Spleen (tissue), 11 donors: ENCODE results near the gene RPP40. TPM values are rescaled to one million over a fixed set of nuclear protein-coding genes. Genes with fewer than 3 reads are reported as not detected.
A peak's percentile ranks its signal among the peaks of the same experiment; 100 is the strongest.

Source experiments
- DNase-seq: peaks from one replicate; pipeline ENCODE4 v3.0.0-alpha.2; 2020
- H3K27ac ChIP-seq, 8 donors: fragments of 200-600 bp; sonication (generic) in 7 of 8; 1 replicate in 4 of 8; 2 replicates in 4 of 8; pipeline versions ENCODE4 v1.5.0 to v1.8.0; 2016 to 2021; ENCODE audit warnings: inconsistent platforms in 4 of 8, mild to moderate bottlenecking in 4 of 8, moderate library complexity in 1 of 8
- H3K27me3 ChIP-seq, 7 donors: fragments of 200-600 bp; sonication (generic) in 6 of 7; replicated peaks in 1 of 7; 1 replicate in 4 of 7; 2 replicates in 3 of 7; pipeline versions ENCODE4 v1.5.0 to v1.8.0; 2016 to 2021; ENCODE audit warnings: inconsistent platforms in 3 of 7, mild to moderate bottlenecking in 1 of 7
- H3K36me3 ChIP-seq, 6 donors: fragments of 200-600 bp; sonication (generic) in 5 of 6; 1 replicate in 4 of 6; 2 replicates in 2 of 6; pipeline versions ENCODE4 v1.5.0 to v1.8.0; 2016 to 2021; ENCODE audit warnings: inconsistent platforms in 2 of 6
- H3K4me1 ChIP-seq, 6 donors: fragments of 200-600 bp; sonication (generic) in 5 of 6; 1 replicate in 3 of 6; 2 replicates in 3 of 6; pipeline versions ENCODE4 v1.5.0 to v1.8.0; 2016 to 2021; ENCODE audit warnings: inconsistent platforms in 3 of 6
- H3K4me3 ChIP-seq, 8 donors: fragments of 200-600 bp; sonication (generic) in 7 of 8; 1 replicate in 4 of 8; 2 replicates in 4 of 8; pipeline versions ENCODE4 v1.5.0 to v1.8.0; 2016 to 2021; ENCODE audit warnings: inconsistent platforms in 4 of 8, mild to moderate bottlenecking in 4 of 8, moderate library complexity in 2 of 8
- H3K9me3 ChIP-seq, 8 donors: fragments of 200-600 bp; sonication (generic) in 7 of 8; 1 replicate in 4 of 8; 2 replicates in 4 of 8; pipeline versions ENCODE4 v1.5.0 to v1.8.0; 2016 to 2021; ENCODE audit warnings: inconsistent platforms in 4 of 8
- POLR2A ChIP-seq, 3 donors: fragments of 450-650 bp; IDR thresholded peaks; one replicate each; pipeline ENCODE4 v1.5.1; 2017; ENCODE audit warnings: antibody characterized with exemption in 3 of 3, mild to moderate bottlenecking in 1 of 3
- POLR2AphosphoS5 ChIP-seq, 3 donors: sonication (generic); formaldehyde crosslinking; IDR thresholded peaks; one replicate each; pipeline ENCODE4 v1.5.1; 2017; ENCODE audit warnings: antibody characterized with exemption in 3 of 3
- WGBS, 5 donors: extraction: QIAGEN DNeasy Blood & Tissue Kit in 3 of 5; methylation state at CpG; one replicate each; pipeline versions ENCODE4 v1.1.5 to v1.1.7; 2013 to 2018; 5-methylcytosine and 5-hydroxymethylcytosine counted together
- intact Hi-C: fragments of 100-400 bp; cut with DNase I; formaldehyde crosslinking; loops from one replicate; pipeline ENCODE4 v1.15.0; 2023; ENCODE audit warnings: low total_unique reads
- polyA plus RNA-seq, 3 donors: library from polyadenylated mRNA; stranded (reverse); fragments of 200-250 nt; gene quantifications; one replicate each; pipeline ENCODE4 v1.2.1, GENCODE V29; 2013
- total RNA-seq, 7 donors: library from RNA; depleted of rRNA in 3 of 7; stranded (reverse); fragments of >200 nt in 3 of 7; fragmentation: NEBNext Ultra II Directional in 4 of 7; extraction: Animal tissue kit (Norgen Biotek cat#: 25700) in 4 of 7; gene quantifications; one replicate each; pipeline versions ENCODE4 v1.1.0 to v1.2.1, GENCODE V29; 2016 to 2021
- TF ChIP-seq, protein P1 (sequence below), 11 experiments: fragments of 200-600 bp in 7 of 11; fragments of 450-650 bp in 4 of 11; sonication (generic) in 4 of 11; IDR thresholded peaks in 8 of 11; conservative IDR thresholded peaks in 3 of 11; 1 replicate in 7 of 11; 2 replicates in 4 of 11; pipeline versions ENCODE4 v1.4.0 to v1.8.0; 2016 to 2021; ENCODE audit warnings: antibody characterized with exemption in 11 of 11, inconsistent platforms in 4 of 11, mild to moderate bottlenecking in 1 of 11
- donor health status: healthy with polysubstance abuse.
- donor health status: DM: no; HTN: no; CAD: no; lungs with moderate emphysema.
- donor health status: DM: no; HTN: no; CAD: no.
- donor health status: Bipolar disorder and iron deficiency.
- donor health status: healthy.
- donor health status: DM: no; HTN: no; CAD: no.
- donor health status: DM: yes; HTN: yes; CAD: no.

The RPP40 gene
- total and polyA plus RNA-seq, 10 donors = 4.2 to 16.6 (median 8.7) TPM

DNA sequence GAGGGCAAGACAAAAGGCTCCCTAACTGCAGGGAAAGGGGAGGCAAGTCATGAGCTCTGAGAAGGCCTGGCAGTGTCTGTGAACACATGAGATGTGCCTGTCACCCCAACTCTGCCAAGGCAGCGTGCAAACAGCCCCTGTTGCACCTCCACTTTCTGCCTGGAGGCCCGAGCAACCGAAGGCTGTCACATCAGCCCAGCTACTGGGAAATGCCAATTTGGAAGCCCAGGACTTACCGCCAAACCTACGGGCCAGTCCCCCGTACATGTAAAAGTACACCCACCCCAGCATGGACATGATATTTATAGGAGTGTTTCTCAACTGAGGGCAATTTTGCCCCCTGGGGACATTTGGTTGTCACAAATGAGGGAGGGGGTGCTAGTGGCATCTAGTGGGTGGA is 27.3 kb upstream of the RPP40 start:
- intact Hi-C loops = no loop called here
- no peaks in the 10 kb centered on the region for H3K36me3 ChIP-seq
- no peak overlapping the region for H3K27ac ChIP-seq
- 95 to 100% (median 97%) methylated on average over 6 of the region's 6 CpGs for WGBS, 5 donors
- no peaks in the 10 kb centered on the region for H3K27me3 ChIP-seq
- DNase-seq = no peak
- TF ChIP-seq, protein P1, sequence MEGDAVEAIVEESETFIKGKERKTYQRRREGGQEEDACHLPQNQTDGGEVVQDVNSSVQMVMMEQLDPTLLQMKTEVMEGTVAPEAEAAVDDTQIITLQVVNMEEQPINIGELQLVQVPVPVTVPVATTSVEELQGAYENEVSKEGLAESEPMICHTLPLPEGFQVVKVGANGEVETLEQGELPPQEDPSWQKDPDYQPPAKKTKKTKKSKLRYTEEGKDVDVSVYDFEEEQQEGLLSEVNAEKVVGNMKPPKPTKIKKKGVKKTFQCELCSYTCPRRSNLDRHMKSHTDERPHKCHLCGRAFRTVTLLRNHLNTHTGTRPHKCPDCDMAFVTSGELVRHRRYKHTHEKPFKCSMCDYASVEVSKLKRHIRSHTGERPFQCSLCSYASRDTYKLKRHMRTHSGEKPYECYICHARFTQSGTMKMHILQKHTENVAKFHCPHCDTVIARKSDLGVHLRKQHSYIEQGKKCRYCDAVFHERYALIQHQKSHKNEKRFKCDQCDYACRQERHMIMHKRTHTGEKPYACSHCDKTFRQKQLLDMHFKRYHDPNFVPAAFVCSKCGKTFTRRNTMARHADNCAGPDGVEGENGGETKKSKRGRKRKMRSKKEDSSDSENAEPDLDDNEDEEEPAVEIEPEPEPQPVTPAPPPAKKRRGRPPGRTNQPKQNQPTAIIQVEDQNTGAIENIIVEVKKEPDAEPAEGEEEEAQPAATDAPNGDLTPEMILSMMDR (IDR thresholded peaks at IDR 0.05 in 8 of 11, conservative IDR thresholded peaks at IDR 0.05 in 3 of 11) = no peak
- TF ChIP-seq POLR2A (IDR thresholded peaks at IDR 0.05) = no peak
- TF ChIP-seq POLR2AphosphoS5 (IDR thresholded peaks at IDR 0.05) = no peak
- H3K4me1 ChIP-seq = peaks cover 0 to 26% (median 4%) of the 10 kb centered on the region in 6 donors
- H3K4me3 ChIP-seq = no peak overlapping the region
- H3K9me3 ChIP-seq = no peaks in the 10 kb centered on the region

DNA sequence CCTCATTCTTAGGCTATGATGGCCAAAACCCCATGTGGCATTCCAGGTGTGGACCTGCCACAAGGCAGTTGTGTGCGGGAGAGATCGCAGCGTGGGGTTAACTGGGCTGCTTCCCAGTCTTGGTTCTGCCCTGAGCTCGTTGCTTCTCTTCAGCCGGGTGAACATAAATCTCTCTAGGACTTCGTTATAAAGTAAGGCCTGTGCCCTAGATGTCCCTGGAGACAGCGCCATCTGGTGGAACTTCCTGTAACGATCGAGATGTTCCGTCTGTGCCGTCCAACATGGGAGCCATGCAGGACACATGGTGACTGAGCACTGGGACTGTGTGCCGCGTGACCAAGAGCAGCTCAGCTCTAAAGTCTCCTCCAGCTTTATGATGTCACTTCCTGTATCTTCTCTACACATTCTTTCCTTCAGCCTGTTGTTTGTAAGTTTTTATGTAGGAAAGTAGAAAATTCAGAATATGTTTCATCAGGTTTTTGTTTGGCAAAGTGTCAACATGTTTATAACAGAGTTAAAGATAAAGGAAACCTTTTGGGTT is 26.8 kb upstream of the RPP40 start:
- H3K27me3 ChIP-seq = no peaks in the 10 kb centered on the region
- H3K4me3 ChIP-seq = no peak overlapping the region
- TF ChIP-seq POLR2A (IDR thresholded peaks at IDR 0.05) = no peak
- TF ChIP-seq, protein P1 (IDR thresholded peaks at IDR 0.05 in 8 of 11, conservative IDR thresholded peaks at IDR 0.05 in 3 of 11) = peak; percentile 24 to 81 (median 62)
- no peaks in the 10 kb centered on the region for H3K9me3 ChIP-seq
- 19 to 26% (median 23%) methylated on average over 13 of the region's 13 CpGs for WGBS, 5 donors
- no peak overlapping the region for H3K27ac ChIP-seq
- no peaks in the 10 kb centered on the region for H3K36me3 ChIP-seq
- H3K4me1 ChIP-seq = peaks cover 0 to 31% (median 9%) of the 10 kb centered on the region in 6 donors
- intact Hi-C loops = no loop called here
- peak; percentile 88 for DNase-seq

DNA sequence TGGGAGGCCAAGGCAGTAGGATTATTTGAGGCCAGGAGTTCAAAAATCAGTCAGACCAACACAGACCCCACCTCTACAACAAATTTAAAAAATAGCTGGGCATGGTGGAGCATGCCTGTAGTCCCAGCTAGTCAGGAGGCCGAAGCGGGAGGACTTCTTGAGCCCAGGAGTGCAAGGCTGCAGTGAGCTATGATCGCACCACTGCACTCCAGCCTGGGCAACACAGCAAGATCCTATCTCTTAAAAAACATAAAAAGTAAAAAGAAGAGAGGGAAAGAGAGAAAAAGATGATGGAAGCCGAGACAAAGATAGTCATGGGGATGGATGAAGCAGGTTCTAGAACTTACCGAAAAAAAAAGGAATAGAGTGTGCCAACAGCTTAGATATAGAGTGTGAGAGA is 25.8 kb upstream of the RPP40 start:
- TF ChIP-seq POLR2A (IDR thresholded peaks at IDR 0.05) = no peak
- TF ChIP-seq, protein P1 (IDR thresholded peaks at IDR 0.05 in 8 of 11, conservative IDR thresholded peaks at IDR 0.05 in 3 of 11) = no peak
- TF ChIP-seq POLR2AphosphoS5 (IDR thresholded peaks at IDR 0.05) = no peak
- H3K36me3 ChIP-seq = no peaks in the 10 kb centered on the region
- peaks cover 0 to 37% (median 13%) of the 10 kb centered on the region in 6 donors for H3K4me1 ChIP-seq
- no peak overlapping the region for H3K27ac ChIP-seq
- H3K9me3 ChIP-seq = no peaks in the 10 kb centered on the region
- intact Hi-C loops = no loop called here
- no peak overlapping the region for H3K4me3 ChIP-seq
- no peaks in the 10 kb centered on the region for H3K27me3 ChIP-seq
- DNase-seq = no peak
- WGBS, 5 donors = 90 to 100% (median 97%) methylated on average over 5 of the region's 5 CpGs

DNA sequence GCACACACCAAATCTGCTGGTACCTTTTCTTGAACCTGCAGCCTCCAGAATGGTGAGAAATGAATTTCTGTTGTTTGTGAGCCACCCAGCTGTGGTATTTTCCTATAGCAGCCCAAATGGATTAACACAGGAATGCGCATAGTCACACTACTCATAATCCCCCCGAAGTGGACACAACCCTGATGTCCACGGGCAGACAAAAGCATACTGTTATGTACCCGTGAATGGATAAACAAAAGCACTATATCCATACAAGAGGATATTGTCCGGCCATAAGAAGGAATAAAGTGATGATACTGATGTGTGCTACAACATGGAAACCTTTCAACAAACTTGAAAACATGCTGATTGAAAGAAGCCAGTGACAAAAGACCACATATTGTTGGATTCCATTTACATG is 25.1 kb upstream of the RPP40 start:
- H3K36me3 ChIP-seq = no peaks in the 10 kb centered on the region
- DNase-seq = no peak
- WGBS, 5 donors = 90 to 96% (median 94%) methylated on average over 5 of the region's 5 CpGs
- peaks cover 0 to 31% (median 13%) of the 10 kb centered on the region in 6 donors for H3K4me1 ChIP-seq
- no peak overlapping the region for H3K27ac ChIP-seq
- intact Hi-C loops = no loop called here
- no peaks in the 10 kb centered on the region for H3K27me3 ChIP-seq
- no peaks in the 10 kb centered on the region for H3K9me3 ChIP-seq
- TF ChIP-seq POLR2AphosphoS5 (IDR thresholded peaks at IDR 0.05) = no peak
- no peak overlapping the region for H3K4me3 ChIP-seq

DNA sequence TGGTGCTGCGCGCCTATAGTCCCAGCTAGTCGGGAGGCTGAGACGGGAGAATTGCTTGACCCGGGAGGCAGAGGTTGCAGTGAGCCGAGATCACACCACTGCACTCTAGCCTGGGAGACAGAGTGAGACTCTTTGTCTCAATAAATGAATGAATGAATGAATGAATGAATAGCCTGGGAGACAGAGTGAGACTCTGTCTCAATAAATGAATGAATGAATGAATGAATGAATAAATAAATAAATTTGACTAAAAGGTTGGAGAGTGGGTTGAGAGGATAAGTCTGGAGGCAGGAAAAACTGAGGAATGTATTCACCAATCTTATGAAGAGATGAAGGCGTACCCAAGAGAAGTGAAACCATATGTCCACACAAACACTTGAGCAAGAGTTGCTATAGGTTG is 24.5 kb upstream of the RPP40 start:
- no peak overlapping the region for H3K27ac ChIP-seq
- H3K36me3 ChIP-seq = no peaks in the 10 kb centered on the region
- DNase-seq = no peak
- H3K27me3 ChIP-seq = no peaks in the 10 kb centered on the region
- H3K9me3 ChIP-seq = no peaks in the 10 kb centered on the region
- peaks cover 0 to 28% (median 13%) of the 10 kb centered on the region in 6 donors for H3K4me1 ChIP-seq
- WGBS, 5 donors = 92 to 99% (median 98%) methylated on average over 7 of the region's 7 CpGs
- intact Hi-C loops = no loop called here
- TF ChIP-seq, protein P1 (IDR thresholded peaks at IDR 0.05 in 8 of 11, conservative IDR thresholded peaks at IDR 0.05 in 3 of 11) = no peak
- TF ChIP-seq POLR2AphosphoS5 (IDR thresholded peaks at IDR 0.05) (no peak), POLR2A (IDR thresholded peaks at IDR 0.05) (no peak)
- H3K4me3 ChIP-seq = no peak overlapping the region
